Loucy (cell line): ENCODE data around the gene FXR2.
"Not testable (repeated sequence)": the region's sequence is repeated elsewhere in the genome, so short reads cannot be mapped to it uniquely, and the experiment has no call there.

Experiments
- H2AFZ ChIP-seq: fragments of 200-600 bp; sonication (generic); 2 replicates; pipeline ENCODE4 v1.6.0; 2016; ENCODE audit warnings: antibody characterized with exemption, mild to moderate bottlenecking, low read length, moderate library complexity
- H3F3A ChIP-seq: fragments of 200-600 bp; 2 replicates; pipeline ENCODE4 v1.6.0; 2016; ENCODE audit warnings: antibody characterized with exemption, low read depth, mild to moderate bottlenecking
- H3K27me3 ChIP-seq: fragments of 200-600 bp; sonication (generic); 2 replicates; pipeline ENCODE4 v1.6.1; 2014; ENCODE audit warnings: low read length, mild to moderate bottlenecking; ENCODE audit not compliant: insufficient read depth, poor library complexity, severe bottlenecking
- H3K36me3 ChIP-seq: fragments of 200-600 bp; sonication (generic); 2 replicates; pipeline ENCODE4 v1.6.1; 2016; ENCODE audit warnings: low read length; ENCODE audit not compliant: insufficient read depth
- H3K4me1 ChIP-seq: fragments of 200-600 bp; sonication (generic); 2 replicates; pipeline ENCODE4 v1.5.1; 2014; ENCODE audit warnings: low read length, mild to moderate bottlenecking; ENCODE audit not compliant: insufficient read depth, poor library complexity, severe bottlenecking
- H3K4me2 ChIP-seq: fragments of 200-600 bp; sonication (generic); 2 replicates; pipeline ENCODE4 v1.6.0; 2014; ENCODE audit warnings: antibody characterized with exemption, low read length, low read depth, mild to moderate bottlenecking; ENCODE audit not compliant: poor library complexity, severe bottlenecking
- H3K4me3 ChIP-seq: fragments of 200-600 bp; sonication (generic); 2 replicates; pipeline ENCODE4 v1.5.1; 2014; ENCODE audit warnings: low read length, mild to moderate bottlenecking, mixed read lengths; ENCODE audit not compliant: poor library complexity, severe bottlenecking
- H3K79me2 ChIP-seq: fragments of 200-600 bp; sonication (generic); 2 replicates; pipeline ENCODE4 v1.6.1; 2014; ENCODE audit warnings: low read length; ENCODE audit not compliant: insufficient read depth
- H3K9ac ChIP-seq: fragments of 200-600 bp; sonication (generic); 2 replicates; pipeline ENCODE4 v1.6.0; 2014; ENCODE audit warnings: mild to moderate bottlenecking, low read depth, low read length, moderate library complexity; ENCODE audit not compliant: poor library complexity, severe bottlenecking
- H3K9me2 ChIP-seq: fragments of 200-600 bp; sonication (generic); replicated peaks from 2 replicates; pipeline ENCODE4 v1.6.1; 2016; ENCODE audit warnings: low read depth, low read length, mixed read lengths
- H3K9me3 ChIP-seq: fragments of 200-600 bp; sonication (generic); 2 replicates; pipeline ENCODE4 v1.6.1; 2014; ENCODE audit warnings: mild to moderate bottlenecking, antibody characterized with exemption, low read length, low read depth; ENCODE audit not compliant: insufficient read depth
- H4K20me1 ChIP-seq: fragments of 200-600 bp; sonication (generic); 2 replicates; pipeline ENCODE4 v1.6.0; 2014; ENCODE audit warnings: antibody characterized with exemption, low read length, mild to moderate bottlenecking; ENCODE audit not compliant: insufficient read depth, poor library complexity, severe bottlenecking
- EZH2phosphoT487 ChIP-seq: fragments of 200-600 bp; IDR thresholded peaks from 2 replicates; pipeline ENCODE4 v1.6.1; 2018; ENCODE audit warnings: antibody characterized with exemption, mild to moderate bottlenecking, moderate library complexity, borderline replicate concordance
- TF ChIP-seq, protein P1 (sequence below): fragments of 200-600 bp; sonication (generic); conservative IDR thresholded peaks from 2 replicates; pipeline ENCODE4 v1.5.1; 2014; ENCODE audit warnings: mild to moderate bottlenecking, antibody characterized with exemption, low read length

FXR2 gene

DNA sequence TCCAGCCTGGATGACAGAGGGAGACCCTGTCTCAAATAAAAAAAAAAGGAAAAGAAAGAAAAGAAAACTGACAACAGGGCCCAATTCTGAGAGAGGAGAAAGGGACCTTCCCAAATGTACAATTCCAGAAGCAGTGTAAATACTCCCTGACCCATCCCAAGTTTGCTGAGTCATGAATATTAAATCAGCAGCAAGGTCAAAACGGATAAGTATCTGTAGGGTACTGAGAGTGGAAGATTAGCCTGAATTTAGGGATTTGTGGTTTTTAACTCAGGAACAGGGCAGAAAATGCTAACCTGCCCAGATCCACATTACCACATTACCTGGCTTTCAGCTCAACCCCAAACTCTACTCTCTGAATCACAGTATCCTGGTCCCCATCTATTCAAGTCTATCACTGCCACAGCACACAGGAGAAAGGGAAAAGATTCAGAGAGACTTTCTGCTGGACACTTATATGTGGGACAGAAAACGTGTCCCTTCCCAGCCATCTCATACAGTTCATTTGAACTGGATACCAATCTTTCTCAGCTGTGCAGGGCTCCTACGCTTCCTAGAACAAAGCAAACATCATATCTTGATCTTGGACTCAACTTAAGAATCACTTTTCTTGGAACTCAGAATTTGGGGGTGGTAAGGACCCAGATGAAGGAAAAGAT lies 2.9 kb downstream of the FXR2 start:
- Histone ChIP-seq H3K27me3 (no peaks in the 10 kb centered on the region), H3K4me1 (peaks cover 48% of the 10 kb centered on the region), H3K9ac (peak overlapping the region; percentile 92), H2AFZ (no peak overlapping the region), H3K9me2 (no peaks in the 10 kb centered on the region), H3K9me3 (no peaks in the 10 kb centered on the region), H3K4me2 (peak overlapping the region; percentile 97), H3K36me3 (no peaks in the 10 kb centered on the region), H3K4me3 (peak overlapping the region; percentile 94), H3F3A (no peaks in the 10 kb centered on the region), H3K79me2 (peaks cover 55% of the 10 kb centered on the region), H4K20me1 (peaks cover 45% of the 10 kb centered on the region)
- no peak for TF ChIP-seq EZH2phosphoT487
- TF ChIP-seq, protein P1, sequence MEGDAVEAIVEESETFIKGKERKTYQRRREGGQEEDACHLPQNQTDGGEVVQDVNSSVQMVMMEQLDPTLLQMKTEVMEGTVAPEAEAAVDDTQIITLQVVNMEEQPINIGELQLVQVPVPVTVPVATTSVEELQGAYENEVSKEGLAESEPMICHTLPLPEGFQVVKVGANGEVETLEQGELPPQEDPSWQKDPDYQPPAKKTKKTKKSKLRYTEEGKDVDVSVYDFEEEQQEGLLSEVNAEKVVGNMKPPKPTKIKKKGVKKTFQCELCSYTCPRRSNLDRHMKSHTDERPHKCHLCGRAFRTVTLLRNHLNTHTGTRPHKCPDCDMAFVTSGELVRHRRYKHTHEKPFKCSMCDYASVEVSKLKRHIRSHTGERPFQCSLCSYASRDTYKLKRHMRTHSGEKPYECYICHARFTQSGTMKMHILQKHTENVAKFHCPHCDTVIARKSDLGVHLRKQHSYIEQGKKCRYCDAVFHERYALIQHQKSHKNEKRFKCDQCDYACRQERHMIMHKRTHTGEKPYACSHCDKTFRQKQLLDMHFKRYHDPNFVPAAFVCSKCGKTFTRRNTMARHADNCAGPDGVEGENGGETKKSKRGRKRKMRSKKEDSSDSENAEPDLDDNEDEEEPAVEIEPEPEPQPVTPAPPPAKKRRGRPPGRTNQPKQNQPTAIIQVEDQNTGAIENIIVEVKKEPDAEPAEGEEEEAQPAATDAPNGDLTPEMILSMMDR = no peak

DNA sequence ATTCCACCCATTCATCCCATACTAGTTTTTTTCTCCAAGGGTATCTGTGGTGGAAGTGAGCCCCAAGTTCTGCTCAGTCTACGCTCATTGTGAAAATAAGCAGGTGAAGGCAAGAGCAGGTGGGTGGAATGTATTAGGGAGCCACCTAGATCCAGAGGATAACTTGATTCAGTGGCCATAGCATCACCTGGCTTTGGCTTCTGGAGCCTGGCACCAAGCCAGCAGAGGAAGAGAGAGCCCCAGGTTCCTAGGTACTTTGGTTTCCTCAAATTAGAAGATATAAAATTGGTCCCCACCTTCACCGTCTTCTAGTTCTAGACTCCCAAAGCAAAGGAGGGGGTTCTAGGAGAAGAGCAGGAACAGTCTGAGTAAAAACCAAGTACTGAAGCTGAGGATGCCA lies 4.1 kb downstream of the FXR2 start:
- Histone ChIP-seq H2AFZ (no peak overlapping the region), H3K27me3 (no peaks in the 10 kb centered on the region), H4K20me1 (peaks cover 45% of the 10 kb centered on the region), H3K9me2 (no peaks in the 10 kb centered on the region), H3K4me2 (peak overlapping the region; percentile 97), H3K9me3 (no peaks in the 10 kb centered on the region), H3K4me1 (peaks cover 48% of the 10 kb centered on the region), H3K4me3 (peak overlapping the region; percentile 17), H3F3A (no peaks in the 10 kb centered on the region), H3K79me2 (peaks cover 57% of the 10 kb centered on the region), H3K36me3 (peaks cover 3% of the 10 kb centered on the region; the same call in 1 of the 2 replicates), H3K9ac (no peak overlapping the region)
- no peak for TF ChIP-seq EZH2phosphoT487
- TF ChIP-seq, protein P1 = no peak

DNA sequence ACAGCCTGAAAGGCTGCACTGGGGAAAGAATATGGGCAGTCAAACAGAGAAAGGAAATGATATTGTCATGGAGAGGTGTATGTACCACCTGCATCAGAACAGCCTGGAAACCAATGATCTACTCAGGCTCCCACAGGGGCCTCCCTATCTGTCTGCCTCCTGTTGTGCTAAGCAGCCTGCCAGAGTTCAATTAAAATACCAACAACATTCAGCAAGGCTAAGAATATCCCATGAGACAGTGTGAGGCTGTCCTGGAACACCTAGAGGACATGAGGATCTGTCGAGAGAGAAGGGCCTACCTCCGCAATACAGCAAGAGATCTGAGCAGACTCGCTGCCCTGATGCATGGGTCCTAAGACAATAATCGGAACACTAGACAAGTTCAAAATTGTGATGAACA lies 8.4 kb downstream of the FXR2 start:
- peaks cover 22% of the 10 kb centered on the region for H3K4me1 ChIP-seq
- H3K36me3 ChIP-seq = peaks cover 33% of the 10 kb centered on the region; the same call in 1 of the 2 replicates
- no peak overlapping the region for H3K9ac ChIP-seq
- no peaks in the 10 kb centered on the region for H3K27me3 ChIP-seq
- H3K4me3 ChIP-seq = no peak overlapping the region
- H3K9me2 ChIP-seq = no peaks in the 10 kb centered on the region
- no peaks in the 10 kb centered on the region for H3F3A ChIP-seq
- peak overlapping the region; percentile 1 for H3K4me2 ChIP-seq
- H4K20me1 ChIP-seq = peaks cover 18% of the 10 kb centered on the region
- no peaks in the 10 kb centered on the region for H3K9me3 ChIP-seq
- TF ChIP-seq EZH2phosphoT487 = no peak
- TF ChIP-seq, protein P1 = no peak
- H3K79me2 ChIP-seq = peaks cover 26% of the 10 kb centered on the region
- H2AFZ ChIP-seq = no peak overlapping the region

DNA sequence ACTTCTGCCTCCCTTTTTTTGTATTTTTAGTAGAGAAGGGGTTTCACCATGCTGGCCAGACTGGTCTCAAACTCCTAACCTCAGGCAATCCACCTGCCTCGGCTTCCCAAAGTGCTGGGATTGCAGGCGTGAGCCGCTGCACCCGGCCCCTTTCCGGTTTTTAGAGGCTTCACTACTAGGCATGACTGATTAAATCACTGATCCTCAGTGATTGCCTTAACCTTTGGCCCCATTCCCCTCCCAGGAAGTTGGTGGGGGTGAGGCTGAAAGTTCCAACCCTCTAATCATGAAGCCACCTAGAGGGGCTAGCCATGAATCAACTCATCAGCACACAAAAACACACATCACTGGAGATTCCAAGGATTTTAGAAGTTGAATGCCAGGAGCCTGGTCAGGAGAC lies 17.1 kb downstream of the FXR2 start:
- not testable (repeated sequence) for H4K20me1 ChIP-seq, H3K4me3 ChIP-seq, H3K79me2 ChIP-seq, H3K27me3 ChIP-seq, H3K9me3 ChIP-seq, H3K9me2 ChIP-seq, H2AFZ ChIP-seq, H3K4me2 ChIP-seq, H3K9ac ChIP-seq, H3F3A ChIP-seq, H3K4me1 ChIP-seq
- H3K36me3 ChIP-seq = peaks cover 72% of the 10 kb centered on the region; the same call in 1 of the 2 replicates
